ENCODE data around the gene LRIG1.

- TF ChIP-seq YY1 (IDR thresholded peaks at IDR 0.05; ENCODE audit: low read depth, low read length) = no peak
- no peak for TF ChIP-seq USF1 (IDR thresholded peaks at IDR 0.05; ENCODE audit: borderline replicate concordance, extremely low read length, insufficient read depth, low read depth, low read length)
- TF ChIP-seq EZH2 (IDR thresholded peaks at IDR 0.05; ENCODE audit: borderline replicate concordance, control insufficient read depth, low read depth, low read length) = no peak
- TF ChIP-seq ZNF274 (IDR thresholded peaks at IDR 0.05; ENCODE audit: insufficient read depth, insufficient read length) = no peak
- TF ChIP-seq CTCF (IDR thresholded peaks at IDR 0.05 in 2 of 3, conservative IDR thresholded peaks at IDR 0.05 in 1 of 3; ENCODE audit: control insufficient read depth in 2 of 3, extremely low read depth in 1 of 3, insufficient read depth in 1 of 3, low read depth in 3 of 3, low read length in 3 of 3) = no peak
- TF ChIP-seq BCLAF1 (IDR thresholded peaks at IDR 0.05) = no peak
These were observed 137.7 kb downstream of the LRIG1 start for GRCh38 chr3:66363148-66363547.
